Measurements from ENCODE around the gene GTF2IRD1. TPM values are rescaled to one million over a fixed set of nuclear protein-coding genes. Genes with fewer than 3 reads are reported as not detected.

The GTF2IRD1 gene
- total and polyA plus RNA-seq, 2 experiments from 2014 or later = 28.7 to 37.1 TPM

DNA sequence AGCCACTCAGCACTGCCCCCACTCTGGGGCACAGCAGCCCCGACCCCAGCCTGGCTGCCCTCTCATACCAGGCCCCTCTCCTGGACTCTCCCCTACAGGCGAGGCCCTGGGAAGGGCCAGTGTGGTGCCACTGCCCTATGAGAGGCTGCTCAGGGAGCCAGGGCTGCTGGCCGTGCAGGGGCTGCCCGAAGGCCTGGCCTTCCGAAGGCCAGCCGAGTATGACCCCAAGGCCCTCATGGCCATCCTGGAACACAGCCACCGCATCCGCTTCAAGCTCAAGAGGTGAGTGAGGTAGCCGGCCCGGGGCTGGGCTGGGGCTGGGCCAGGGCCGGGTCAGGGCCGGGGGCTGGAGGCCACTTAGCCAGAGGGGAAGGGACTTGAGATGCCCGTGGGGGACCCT, 64.3 kb downstream of the GTF2IRD1 start (continued):
- no peak for TF ChIP-seq ZNF462 (CRISPR knock-in tag; IDR thresholded peaks at IDR 0.05)

- Histone ChIP-seq H3K9me2 (ENCODE audit: insufficient read depth) (no peaks in the 10 kb centered on the region), H2AFZ (no peak overlapping the region), H3F3A (replicated peaks; ENCODE audit: low read depth) (no peaks in the 10 kb centered on the region), H3K27ac (ENCODE audit: low read depth) (no peak overlapping the region), H3K79me2 (replicated peaks; ENCODE audit: insufficient read depth) (no peaks in the 10 kb centered on the region), H3K4me3 (no peak overlapping the region), H3K4me2 (no peak overlapping the region), H3K36me3 (ENCODE audit: insufficient read depth) (peaks cover 13% of the 10 kb centered on the region; the same call in 1 of the 2 replicates), H3K4me1 (ENCODE audit: insufficient read depth) (no peaks in the 10 kb centered on the region), H3K27me3 (ENCODE audit: insufficient read depth) (no peaks in the 10 kb centered on the region), H4K20me1 (replicated peaks; ENCODE audit: insufficient read depth) (no peaks in the 10 kb centered on the region)
- H3K27me3 Mint-ChIP-seq (ENCODE audit: insufficient read depth, low read depth, poor library complexity) = peaks cover 11% of the 10 kb centered on the region
- no peak for DNase-seq (ENCODE audit: low spot score)
- H3K36me3 Mint-ChIP-seq (ENCODE audit: low read depth) = peaks cover 59% of the 10 kb centered on the region
- H3K27ac Mint-ChIP-seq = no peak overlapping the region
- H3K4me1 Mint-ChIP-seq = no peaks in the 10 kb centered on the region; the same call in 2 of the 3 replicates
- ATAC-seq = no peak
- H3K4me3 Mint-ChIP-seq = no peak overlapping the region
- TF ChIP-seq POLR2AphosphoS5 (IDR thresholded peaks at IDR 0.05; ENCODE audit: low read depth) = no peak
- no peak for TF ChIP-seq REST (IDR thresholded peaks at IDR 0.05; ENCODE audit: unreplicated experiment)
- no peak for TF ChIP-seq EZH2phosphoT487 (IDR thresholded peaks at IDR 0.05; ENCODE audit: unreplicated experiment)
- no peak for TF ChIP-seq ZNF331 (CRISPR knock-in tag; IDR thresholded peaks at IDR 0.05; ENCODE audit: low read depth)
- no peak for TF ChIP-seq ZNF114 (CRISPR knock-in tag; IDR thresholded peaks at IDR 0.05)
- TF ChIP-seq, protein P1, sequence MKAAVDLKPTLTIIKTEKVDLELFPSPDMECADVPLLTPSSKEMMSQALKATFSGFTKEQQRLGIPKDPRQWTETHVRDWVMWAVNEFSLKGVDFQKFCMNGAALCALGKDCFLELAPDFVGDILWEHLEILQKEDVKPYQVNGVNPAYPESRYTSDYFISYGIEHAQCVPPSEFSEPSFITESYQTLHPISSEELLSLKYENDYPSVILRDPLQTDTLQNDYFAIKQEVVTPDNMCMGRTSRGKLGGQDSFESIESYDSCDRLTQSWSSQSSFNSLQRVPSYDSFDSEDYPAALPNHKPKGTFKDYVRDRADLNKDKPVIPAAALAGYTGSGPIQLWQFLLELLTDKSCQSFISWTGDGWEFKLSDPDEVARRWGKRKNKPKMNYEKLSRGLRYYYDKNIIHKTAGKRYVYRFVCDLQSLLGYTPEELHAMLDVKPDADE (IDR thresholded peaks at IDR 0.05) = no peak
- H3K9me3 Mint-ChIP-seq = no peaks in the 10 kb centered on the region; the same call in 2 of the 3 replicates
These were observed 64.9 kb downstream of the GTF2IRD1 start for GRCh38 chr7:74518654-74519053.
